HG02759 (cell line): ENCODE data around the gene HSBP1.

Experiments used
- ATAC-seq: cut with Tn5 transposase; IDR thresholded peaks from one replicate; pipeline ENCODE4 v1.9.1; 2021; ENCODE audit warnings: mild to moderate bottlenecking, moderate library complexity; ENCODE audit not compliant: unreplicated experiment

The HSBP1 gene

GRCh38 chr16:83835586-83836566 lies 28.1 kb downstream of the HSBP1 start:
- ATAC-seq: no peak

- no peak for ATAC-seq
Measured at GRCh38 chr16:83837566-83837965, 29.8 kb downstream of the HSBP1 start.

GRCh38 chr16:83838151-83838550 lies 30.4 kb downstream of the HSBP1 start:
- ATAC-seq: no peak

GRCh38 chr16:83839561-83839960 lies 31.8 kb downstream of the HSBP1 start:
- ATAC-seq: no peak

- no peak for ATAC-seq
Measured at GRCh38 chr16:83840060-83840617, 32.4 kb downstream of the HSBP1 start.

GRCh38 chr16:83842291-83842690 lies 34.5 kb downstream of the HSBP1 start:
- no peak for ATAC-seq

- no peak for ATAC-seq
Measured at GRCh38 chr16:83842756-83843507, 35.2 kb downstream of the HSBP1 start.

GRCh38 chr16:83843657-83844056 lies 35.9 kb downstream of the HSBP1 start:
- no peak for ATAC-seq

- no peak for ATAC-seq
Measured at GRCh38 chr16:83845263-83845662, 37.5 kb downstream of the HSBP1 start.

- ATAC-seq: no peak
Measured at GRCh38 chr16:83847371-83848225, 39.8 kb downstream of the HSBP1 start.

- ATAC-seq: no peak
Measured at GRCh38 chr16:83849421-83849820, 41.6 kb downstream of the HSBP1 start.

GRCh38 chr16:83850947-83851346 lies 43.2 kb downstream of the HSBP1 start:
- ATAC-seq: no peak

GRCh38 chr16:83851473-83851872 lies 43.7 kb downstream of the HSBP1 start:
- ATAC-seq: no peak

GRCh38 chr16:83852774-83853173 lies 45.0 kb downstream of the HSBP1 start:
- no peak for ATAC-seq

- ATAC-seq: no peak
Measured at GRCh38 chr16:83853834-83854233, 46.1 kb downstream of the HSBP1 start.

- ATAC-seq: no peak
Measured at GRCh38 chr16:83854420-83854819, 46.6 kb downstream of the HSBP1 start.

GRCh38 chr16:83856792-83857191 lies 49.0 kb downstream of the HSBP1 start:
- ATAC-seq: no peak

- ATAC-seq: no peak
Measured at GRCh38 chr16:83859265-83859664, 51.5 kb downstream of the HSBP1 start.

GRCh38 chr16:83862661-83863060 lies 54.9 kb downstream of the HSBP1 start:
- ATAC-seq: no peak

- ATAC-seq: no peak
Measured at GRCh38 chr16:83863682-83864081, 55.9 kb downstream of the HSBP1 start.
